Measurements from ENCODE around the gene NRGN.

The NRGN gene

DNA sequence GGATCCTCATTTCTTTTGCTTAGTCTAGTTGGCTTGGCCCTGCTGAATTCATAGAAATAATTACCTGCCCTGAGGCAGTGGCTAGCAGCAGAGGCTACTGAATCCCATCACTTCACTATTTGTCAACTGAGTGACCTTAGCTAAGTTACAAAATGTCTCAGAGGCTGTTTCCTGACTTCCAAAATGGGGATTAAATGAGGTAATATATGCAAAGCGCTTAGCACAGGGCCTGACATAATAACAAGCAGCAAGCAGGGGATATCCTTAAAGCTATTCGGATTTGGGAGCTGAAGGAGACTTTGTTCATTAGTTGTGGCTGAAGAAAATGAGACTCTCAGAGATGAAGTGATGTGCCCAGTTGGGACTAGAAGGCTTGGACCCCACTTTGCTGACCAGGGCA lies 2.8 kb downstream of the NRGN start:
- no peak for DNase-seq

DNA sequence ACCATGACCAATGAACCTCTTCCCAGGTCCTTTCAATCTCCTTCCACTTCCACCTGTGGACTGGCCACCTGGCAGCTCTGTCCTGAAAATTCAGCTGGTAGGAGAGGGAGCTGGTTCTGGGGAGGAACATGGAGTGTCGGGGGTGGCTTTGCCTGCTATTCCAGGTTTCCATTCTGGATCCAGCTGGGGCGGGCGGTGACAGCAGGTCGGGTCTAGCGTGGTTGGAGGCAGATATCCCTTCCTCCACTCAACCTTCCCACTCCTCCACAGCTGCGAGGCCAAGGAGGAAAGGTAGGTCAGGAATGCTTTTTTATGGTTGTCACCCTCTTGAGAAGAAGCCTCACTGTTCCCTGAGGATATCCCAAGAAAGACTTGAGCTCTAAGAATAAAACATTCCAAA lies 3.3 kb downstream of the NRGN start:
- DNase-seq = no peak

DNA sequence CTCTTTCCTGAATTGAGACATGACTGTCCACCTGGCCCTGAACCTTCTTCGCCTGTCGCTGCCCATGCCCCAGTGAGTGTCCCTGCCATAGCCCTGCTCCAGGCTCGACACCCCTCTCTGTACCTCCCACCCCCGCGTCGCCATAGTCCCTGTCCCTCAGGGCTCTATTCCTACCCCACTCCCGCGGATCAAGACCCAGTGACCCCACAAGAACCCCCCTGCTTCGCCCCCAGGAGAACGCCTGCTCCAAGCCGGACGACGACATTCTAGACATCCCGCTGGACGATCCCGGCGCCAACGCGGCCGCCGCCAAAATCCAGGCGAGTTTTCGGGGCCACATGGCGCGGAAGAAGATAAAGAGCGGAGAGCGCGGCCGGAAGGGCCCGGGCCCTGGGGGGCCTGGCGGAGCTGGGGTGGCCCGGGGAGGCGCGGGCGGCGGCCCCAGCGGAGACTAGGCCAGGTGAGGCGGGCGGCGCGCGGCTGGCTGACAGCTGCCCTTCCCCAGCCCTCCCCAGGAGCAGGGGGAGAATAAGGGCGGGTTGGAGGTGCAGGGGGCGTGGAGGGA lies 5.6 kb downstream of the NRGN start:
- DNase-seq = no peak

DNA sequence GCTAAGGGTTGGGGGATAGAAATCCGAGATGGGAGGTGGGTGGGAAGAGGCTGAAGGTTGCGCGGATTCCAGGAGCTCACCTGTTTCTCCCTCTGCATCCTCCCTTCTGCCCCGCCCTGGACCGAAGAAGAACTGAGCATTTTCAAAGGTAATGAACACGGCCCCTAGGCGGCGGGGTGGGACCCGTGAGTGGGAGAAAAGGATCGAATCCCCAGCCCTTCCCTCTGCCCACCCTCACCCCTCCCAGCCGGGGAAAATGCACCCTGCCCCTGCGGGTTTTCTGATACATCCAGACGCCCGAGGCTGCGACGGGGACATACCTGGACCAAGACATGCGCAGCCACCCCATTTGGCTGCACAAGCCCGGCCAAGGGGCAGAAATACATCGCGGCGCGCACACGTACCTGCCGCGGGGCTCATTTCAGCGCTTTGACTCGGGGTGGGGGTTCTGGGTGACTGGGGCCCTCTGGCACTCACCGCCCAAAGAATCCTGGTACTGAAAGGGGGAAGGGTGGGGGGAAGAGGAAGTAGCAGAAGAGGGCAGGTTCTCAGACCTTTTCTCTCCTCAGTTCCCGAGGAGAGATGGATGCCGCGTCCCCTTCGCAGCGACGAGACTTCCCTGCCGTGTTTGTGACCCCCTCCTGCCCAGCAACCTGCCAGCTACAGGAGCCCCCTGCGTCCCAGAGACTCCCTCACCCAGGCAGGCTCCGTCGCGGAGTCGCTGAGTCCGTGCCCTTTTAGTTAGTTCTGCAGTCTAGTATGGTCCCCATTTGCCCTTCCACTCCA lies 6.3 kb downstream of the NRGN start:
- DNase-seq = no peak

DNA sequence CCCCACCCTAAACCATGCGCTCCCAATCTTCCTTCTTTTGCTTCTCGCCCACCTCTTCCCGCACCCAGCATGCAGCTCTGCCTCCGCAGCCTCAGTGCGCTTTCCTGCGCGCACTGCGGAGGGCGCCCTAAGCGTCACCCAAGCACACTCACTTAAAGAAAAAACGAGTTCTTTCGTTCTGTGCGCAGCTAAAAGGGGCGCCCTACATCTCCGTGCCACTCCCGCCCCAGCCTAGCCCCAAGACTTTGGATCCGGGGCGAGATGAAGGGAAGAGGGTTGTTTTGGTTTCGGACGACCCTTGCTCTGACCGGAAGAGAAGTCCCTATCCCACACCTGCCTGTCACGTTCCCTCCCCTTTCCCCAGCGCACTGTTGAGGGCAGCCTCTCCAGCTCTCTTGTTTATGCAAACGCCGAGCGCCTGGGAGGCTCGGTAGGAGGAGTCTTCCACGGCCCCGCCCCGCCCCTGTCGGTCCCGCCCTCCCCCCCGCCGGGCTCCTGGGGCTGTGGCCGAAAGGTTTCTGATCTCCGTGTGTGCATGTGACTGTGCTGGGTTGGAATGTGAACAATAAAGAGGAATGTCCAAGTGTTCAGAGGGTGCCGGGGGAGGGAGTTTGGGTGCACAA lies 7.0 kb downstream of the NRGN start:
- DNase-seq = no peak

DNA sequence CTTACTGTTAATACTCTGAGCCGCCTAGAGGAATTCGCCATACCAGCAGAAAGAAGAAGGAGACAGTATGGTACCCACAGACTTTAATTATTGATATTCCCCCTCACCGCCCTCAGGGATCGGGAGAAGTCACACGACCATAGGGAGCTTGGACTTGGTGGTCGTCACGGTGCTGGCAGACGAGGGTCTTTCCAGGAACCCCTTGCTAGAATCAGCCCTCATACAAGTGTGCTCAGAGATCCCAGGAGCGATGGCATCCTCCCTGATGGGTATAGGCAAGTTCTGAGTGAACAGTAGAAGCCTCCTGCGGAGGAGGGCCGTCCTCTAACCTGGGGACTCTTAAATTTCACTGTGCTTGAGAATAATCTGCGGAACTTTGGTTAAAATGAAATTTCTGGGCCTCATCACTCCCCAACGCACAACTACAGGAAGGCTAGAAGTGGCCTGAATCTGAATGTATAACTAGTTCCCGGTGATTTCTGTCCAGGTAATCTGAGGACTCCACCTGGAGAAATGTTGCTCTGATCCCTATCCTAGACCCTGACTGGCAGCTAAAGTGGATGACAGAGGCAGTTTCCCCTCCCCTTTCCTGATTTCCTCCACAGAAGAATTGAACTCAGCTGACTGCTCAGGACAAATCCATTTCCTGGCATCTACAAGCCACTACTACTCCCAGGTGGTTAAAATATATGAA lies 7.8 kb downstream of the NRGN start:
- no peak for DNase-seq

DNA sequence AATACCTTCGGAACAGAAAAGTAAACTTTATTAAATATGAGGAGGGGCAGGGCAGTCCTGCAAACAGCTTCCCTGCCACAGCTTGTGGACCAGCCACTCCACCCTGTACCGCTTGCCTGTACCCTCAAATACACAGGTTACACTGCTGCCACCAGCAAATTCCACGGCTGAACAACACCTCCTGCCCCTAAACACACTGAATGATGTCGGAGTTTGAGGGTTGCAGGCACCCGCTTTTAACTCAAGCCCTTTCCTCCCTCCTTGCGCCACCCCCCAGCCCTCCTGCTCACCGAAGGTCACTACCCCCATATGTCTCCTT lies 8.3 kb downstream of the NRGN start:
- DNase-seq = no peak

DNA sequence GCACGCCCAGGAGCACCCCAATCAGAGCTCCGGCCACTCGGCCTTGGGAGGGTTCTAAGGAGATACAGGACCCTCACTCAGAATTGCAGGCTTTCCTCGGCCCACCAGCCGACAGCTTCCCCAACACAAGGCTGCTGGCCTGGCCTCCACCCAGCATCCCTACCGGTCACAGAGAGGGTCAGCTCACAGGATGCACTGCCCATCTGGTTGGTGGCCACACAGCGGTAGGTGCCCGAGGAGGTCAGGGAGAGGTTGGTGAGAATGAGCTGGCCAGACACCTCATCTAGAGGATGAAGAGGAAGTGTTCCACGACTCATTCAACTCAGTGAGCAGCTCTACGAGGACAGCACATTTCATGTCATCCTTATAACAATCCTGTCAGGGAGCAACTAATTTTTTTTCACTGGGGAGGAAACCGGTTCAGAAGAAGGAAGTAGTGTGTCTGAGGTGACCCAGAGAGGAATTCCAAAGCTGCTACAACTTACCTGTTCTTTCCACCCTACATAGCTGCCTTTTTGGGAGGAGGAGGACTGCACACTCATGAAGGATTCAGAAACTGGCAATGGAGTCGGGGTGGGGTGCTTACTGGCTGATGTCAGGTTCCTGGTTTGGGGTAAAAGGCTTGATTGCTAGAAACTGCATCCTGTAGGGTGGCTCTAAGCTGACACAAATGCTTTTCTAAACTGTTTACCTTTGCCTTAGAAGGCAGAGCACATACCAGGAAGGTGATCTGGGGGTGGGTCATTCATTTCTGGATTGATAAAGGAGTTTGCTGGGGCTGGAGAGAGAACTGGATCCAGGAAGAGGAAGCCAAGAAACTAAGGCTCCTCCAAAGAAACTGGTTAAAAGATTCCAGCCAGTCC lies 9.0 kb downstream of the NRGN start:
- DNase-seq = no peak

DNA sequence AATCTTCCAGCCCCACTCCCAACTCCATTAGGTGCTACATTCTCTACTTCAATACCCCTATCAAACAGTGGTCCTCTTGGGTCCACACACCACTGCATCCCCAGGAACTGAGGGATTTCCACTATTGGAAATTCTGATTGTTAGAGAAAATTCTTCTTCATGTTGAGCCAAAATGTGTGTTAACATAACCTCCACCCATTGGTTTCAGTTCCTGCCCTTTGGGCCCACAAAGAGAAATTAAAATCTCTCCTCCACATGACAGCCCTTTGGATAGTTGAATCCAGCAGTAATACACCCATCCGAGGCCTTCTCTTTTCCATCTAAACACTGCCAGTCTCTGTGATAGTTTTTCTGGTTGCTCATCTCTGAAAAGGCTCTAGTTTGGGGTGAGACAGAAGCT lies 10.2 kb downstream of the NRGN start:
- no peak for DNase-seq

DNA sequence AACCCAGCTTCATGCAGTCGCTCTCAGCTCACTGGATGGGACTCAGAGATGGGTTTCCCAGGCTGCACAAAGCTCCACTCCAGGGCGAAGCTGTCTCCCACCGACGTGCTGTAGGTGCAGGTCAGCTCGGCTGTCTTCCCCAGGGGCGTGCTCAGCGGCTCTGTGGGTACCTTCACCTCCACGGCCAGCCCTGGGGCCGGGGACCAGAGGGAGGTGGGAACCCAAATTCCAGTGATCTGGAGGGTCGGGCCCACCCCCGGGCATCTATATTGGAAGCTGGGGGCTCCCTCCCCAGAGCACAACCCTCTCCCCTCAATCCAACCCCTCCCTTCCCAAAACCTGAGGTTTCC lies 11.6 kb downstream of the NRGN start:
- DNase-seq = no peak

DNA sequence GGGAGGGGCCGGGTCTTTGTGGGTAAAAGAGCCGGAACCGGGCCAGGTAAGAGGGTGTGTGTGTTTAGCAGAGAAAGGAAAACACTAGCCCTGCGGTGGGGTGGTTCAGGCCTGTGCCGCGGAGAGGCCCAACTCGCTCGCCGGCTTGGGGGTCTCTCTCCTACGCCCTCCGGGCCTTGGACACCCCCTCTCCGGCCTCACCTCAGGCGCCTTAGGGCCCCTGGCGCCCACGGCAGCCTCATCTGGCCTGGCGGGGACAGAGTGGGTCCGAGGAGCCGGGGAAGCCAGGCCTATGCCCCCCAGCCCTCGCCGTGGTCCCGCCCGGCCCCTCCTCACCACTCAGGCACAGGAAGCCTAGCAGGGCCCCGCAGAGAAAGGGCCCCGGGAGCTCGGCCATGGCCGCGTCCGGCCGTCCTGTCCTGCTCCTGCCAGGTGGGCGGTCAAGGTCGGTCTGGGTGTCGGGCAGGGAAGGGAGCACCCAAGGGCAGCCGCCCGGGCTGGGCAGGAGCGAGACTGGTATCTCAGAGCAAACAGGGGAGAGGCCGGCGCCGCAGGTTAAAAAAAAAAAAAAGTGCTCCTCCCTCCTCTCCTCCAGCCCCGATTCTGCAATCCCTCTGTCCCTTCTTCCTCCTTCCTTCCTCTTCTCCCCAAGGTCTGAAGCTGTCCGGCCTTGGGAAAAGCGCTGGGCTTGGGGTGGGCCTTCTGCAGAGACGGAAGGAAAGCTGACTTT lies 12.2 kb downstream of the NRGN start, which contains the start of gene VSIG2:
TSS of gene VSIG2 (minus strand) at position 515 of the 730 bp plus-strand sequence. CDS start at position 397, 118 bp downstream.
- no peak for DNase-seq

DNA sequence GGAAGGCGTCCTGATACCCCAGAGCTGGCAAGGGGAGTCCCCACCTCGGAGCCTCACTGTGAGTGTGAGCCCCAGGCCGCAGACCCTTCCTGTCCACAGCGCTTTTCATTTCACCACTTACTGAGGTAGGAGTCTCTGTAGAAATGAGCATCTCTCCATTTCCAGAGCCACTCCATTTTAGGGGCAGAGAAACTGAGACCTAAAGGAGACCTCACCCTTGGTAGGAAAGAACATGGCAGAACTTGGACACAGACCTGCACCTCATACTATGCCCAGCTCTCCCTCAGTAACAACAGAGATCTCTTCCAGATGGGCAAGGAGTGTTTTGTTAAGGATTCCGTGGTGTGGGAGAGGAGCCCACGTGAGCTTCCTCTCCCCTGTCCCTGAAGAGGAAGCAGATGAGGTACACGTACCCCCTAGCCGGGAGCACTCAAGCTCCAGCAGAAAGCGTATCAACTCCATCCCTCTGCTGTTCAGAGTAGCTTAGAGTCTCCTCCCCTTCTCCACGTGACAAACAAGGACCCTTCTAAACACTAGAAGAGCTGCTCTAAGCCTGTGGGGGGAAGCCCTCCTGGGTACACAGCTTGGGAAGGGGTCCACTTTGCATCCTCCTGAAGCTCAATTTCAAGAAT lies 12.8 kb downstream of the NRGN start:
- no peak for DNase-seq

DNA sequence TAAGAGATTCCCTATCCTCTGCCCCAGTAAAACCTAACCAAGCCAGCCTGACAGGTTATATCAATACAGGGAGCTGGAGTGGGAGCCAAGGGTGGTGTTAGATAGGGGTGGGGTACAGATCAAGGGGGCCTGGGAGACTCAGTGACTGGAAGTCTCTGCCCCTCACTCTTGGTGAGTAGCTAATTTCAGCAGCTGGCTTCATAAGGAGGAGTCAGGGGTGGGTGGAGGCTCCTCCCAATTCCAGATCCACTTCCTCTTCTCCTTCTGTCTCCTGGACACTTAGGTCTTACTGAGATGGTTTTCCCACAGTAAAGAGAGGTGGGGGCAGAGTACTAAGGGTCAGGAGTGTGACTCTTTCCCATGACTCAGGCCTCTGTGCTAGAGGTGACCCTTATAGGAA lies 13.5 kb downstream of the NRGN start:
- no peak for DNase-seq

DNA sequence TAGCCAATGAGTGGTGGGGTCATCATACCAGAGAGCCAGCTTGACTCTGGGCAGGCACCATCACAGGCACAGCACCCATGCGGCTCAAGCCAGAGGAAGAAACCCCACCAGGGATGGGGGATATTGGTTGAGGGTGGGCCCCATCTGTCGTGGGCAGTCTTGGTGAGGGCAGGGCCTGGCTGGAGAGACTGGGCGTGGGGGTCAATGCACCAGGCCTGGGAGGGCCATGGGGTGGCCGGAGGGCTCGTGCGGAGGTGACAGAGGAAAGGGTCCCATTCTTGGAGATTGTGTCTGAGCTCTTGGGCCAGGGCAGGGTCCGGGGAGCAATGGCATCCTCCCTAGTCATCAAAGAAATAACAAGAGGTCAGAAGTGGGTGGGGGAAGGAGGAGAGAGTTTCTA lies 13.9 kb downstream of the NRGN start:
- DNase-seq = no peak

DNA sequence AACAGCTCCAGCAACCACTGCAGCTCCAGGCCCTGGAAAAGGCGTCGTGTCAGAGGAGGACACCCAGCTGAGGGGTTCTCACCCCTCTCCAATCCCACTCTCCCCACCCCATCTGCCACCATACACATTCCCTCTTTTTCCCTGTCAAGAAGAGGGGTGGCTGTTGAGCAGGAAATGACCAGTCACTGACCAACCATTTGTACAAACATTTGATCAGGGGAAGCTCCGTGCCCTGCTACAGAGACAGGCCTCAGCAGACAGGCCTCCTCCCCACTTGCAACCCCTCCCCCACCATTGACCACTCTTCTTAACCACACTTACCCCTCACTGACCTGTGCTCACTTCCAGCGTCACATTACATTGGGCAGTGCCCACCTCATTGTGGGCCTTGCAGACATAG lies 14.6 kb downstream of the NRGN start:
- DNase-seq = no peak

DNA sequence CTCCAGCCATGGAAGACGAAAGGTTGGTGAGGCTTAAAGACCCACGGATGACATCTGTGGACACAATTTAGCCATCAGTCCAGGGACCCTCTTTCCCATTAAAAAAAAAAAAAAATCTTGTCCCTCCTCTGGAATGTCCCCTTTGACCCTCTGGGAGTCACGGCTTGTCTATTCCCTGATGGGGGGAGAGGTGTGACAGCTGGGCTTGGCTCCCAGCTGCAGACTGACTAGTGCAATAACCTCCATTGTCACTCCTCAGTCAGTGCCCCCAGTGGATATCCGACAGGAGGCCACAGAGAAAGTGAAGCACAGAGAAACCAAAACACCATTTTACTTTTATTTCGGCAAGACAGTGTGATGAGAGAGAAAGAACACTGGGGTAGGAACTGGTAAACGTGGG lies 15.0 kb downstream of the NRGN start:
- DNase-seq = no peak

DNA sequence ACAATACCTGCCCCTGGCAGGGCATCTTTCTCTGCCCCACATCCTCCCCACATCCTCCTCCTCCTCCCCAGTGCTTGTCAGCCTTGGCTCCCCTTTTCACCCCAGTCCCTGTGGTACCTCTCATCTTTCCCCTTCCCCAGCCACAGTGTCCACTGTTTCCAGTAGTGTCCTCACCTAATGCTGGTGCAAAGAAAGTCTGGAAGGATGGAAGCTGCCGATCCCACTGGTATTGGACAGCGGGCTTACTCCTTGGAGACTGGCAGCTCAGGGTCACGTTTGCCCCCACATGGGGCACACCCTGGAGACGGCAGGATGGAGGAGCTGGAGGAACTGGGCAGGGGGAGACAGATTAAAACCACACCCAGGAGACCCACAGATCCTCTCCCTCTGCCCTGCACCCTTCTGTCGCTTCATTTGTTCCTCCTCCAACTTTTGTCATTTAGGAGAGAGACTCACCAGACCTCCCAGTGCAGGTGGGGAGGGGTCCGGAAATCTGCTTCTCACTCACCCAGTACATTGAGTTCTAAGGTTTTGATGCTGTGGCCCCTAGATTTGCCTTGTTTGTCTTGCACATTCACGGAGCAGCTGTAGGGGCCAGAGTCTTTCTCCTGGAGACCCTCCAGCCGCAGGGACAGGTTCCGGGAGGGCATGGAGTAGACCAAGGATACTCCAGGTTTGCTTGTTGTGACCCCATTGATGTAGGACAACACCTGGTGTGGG lies 16.5 kb downstream of the NRGN start:
- no peak for DNase-seq

DNA sequence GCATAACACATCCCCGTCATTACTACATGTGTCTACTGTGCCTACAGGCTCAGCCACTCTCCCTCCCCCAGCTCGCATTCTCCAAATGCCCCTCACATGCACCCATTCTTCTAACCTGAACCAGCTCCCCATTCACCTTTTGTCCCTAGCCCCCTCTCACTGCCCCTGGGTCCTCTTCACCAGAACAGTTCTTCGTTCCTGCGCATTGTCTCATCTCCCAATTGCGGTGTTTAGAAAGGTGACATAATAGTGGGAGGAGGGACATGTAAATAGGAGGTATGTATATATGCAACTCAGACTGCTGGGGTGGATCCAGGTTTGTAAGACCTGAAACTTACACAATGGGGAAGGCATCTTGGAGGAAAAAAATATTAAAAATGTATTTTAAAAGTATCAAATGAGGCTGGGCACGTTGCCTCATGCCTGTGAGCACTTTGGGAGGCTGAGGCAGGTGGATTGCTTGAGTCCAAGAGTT lies 17.0 kb downstream of the NRGN start:
- no peak for DNase-seq

DNA sequence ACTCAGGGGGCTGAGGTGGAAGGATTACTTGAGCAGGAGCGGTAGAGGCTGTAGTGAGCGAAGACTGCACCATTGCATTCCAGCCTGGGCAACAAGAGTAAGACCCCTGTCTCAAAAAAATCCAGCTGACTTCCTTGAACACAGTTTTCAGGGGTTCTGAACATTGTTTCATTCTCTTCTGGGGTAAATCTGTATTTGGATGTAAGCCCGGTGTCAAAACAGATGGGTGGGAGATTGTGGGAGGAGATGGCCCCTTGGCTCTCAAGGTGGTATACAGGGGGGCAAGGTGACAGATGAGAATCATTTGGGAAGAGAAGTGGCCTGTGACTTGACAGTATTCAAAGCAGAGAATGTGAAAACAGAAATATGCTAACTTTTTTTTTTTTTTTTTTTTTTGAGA lies 17.6 kb downstream of the NRGN start:
- no peak for DNase-seq

DNA sequence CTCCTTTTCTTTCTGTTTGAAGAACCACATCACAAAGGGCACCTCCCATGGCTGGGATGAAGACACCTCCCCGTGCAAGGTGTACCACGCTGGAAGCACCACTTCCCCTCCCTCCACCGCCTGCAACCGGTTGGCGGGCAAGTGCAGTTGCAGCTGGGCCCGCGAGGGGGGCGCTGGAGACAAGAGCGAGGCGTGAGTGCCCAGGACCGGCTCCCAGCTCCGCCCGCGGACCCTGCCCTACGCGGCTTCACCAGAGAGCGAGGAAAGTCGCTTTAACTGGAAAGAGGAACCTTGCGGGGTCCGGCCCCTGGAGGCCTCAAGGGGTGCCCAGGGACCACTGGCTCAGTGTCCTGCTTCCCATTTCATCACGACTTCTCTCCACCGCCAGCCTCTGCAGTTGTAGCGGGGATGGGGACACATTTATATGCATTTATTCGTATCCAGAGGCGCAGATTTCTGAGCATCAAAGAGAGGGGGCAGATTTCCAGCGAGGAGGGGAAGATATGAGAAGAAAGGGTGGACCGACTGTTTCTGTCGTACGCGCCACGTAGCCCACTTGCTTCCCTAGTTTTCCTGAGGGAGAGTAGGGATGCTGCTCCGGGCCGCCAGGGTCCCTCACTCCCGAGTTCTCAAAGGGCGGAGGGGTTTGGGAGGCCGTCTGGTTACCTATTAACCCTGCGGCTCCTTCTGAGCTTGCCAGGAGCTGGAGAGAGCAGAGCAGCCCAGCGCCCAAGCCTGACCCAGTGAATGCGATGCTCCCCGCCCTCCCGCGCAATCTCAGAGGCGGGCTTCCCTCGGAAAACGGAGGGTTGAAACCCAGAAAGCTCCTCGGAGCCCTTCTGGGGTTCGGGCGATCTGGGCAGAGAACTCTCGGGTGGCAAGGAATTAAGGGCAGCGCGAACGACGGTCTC lies 18.9 kb downstream of the NRGN start:
- DNase-seq = no peak

All from NCI-H187 (cell line).